HG03280 (cell line): ENCODE data around the gene SRGAP2.
"Not testable (repeated sequence)": the region's sequence is repeated elsewhere in the genome, so short reads cannot be mapped to it uniquely, and the experiment has no call there.

Experiments used
- ATAC-seq: cut with Tn5 transposase; IDR thresholded peaks from one replicate; pipeline ENCODE4 v1.9.1; 2021; ENCODE audit warnings: mild to moderate bottlenecking, moderate library complexity; ENCODE audit not compliant: unreplicated experiment

Gene SRGAP2

GRCh38 chr1:206246129-206246886 lies 43.0 kb downstream of the SRGAP2 start:
- not testable (repeated sequence) for ATAC-seq

DNA sequence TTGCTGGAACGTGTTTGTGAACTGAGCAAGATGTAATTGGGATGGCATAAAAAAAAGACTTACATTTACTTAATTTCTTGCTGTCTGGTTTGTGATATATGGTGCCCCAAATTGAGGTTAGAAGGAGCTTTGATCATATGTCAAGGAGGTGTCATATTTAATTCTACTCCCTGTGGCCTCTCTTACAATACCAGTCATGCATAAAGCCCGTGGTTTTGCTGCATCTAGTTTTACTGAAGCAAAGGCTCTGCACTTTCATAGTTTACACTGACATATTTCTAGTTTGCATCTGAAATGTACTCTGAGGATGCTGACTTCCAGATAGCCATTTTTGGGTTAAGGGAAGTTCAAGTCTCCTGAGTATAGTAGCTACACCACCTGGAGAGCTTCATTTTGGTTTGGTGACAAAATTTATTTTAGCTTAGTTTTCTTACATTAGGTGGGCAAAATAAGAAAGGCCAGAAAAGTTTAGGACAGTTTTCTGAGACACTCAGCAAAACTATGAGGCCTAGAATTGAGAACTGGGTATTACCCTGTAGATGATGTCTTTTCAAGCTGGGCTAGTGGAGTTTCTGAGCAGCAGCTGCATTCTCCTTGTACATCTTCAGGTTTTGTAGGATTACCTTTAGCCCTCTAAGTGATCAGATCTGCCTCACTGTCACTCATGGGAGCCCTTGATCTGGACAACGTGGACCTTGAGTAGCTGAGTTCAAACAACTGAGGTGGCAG lies 47.8 kb downstream of the SRGAP2 start:
- ATAC-seq: not testable (repeated sequence)

GRCh38 chr1:206252680-206253335 lies 49.5 kb downstream of the SRGAP2 start:
- not testable (repeated sequence) for ATAC-seq
